BJ (cell line): ENCODE data around the gene CDC42BPA. TPM values are rescaled to one million over a fixed set of nuclear protein-coding genes. Genes with fewer than 3 reads are reported as not detected.

Source experiments
- CTCF ChIA-PET: fragments of 350-600 bp; formaldehyde crosslinking; extraction: SDS; loops from one replicate; lab custom pipeline; 2021; ENCODE audit warnings: antibody characterized with exemption, inconsistent platforms; lab: Yijun Ruan, JAX
- POLR2A ChIA-PET: fragments of 300-600 bp; sonication (Branson Sonifier 250); formaldehyde crosslinking; extraction: SDS; loops from one replicate; lab custom pipeline; 2021; ENCODE audit warnings: antibody characterized with exemption; lab: Charles Lee
- DNase-seq: peaks from one replicate; pipeline ENCODE4 v3.0.0-alpha.2; 2011; ENCODE audit warnings: low read depth
- H3K27me3 ChIP-seq: 2 replicates; pipeline ENCODE4 v1.6.0; 2011; ENCODE audit warnings: low read length; ENCODE audit not compliant: control insufficient read depth, insufficient read depth
- H3K36me3 ChIP-seq: 2 replicates; pipeline ENCODE4 v1.5.1; 2011; ENCODE audit warnings: low read length; ENCODE audit not compliant: control insufficient read depth, insufficient read depth
- H3K4me3 ChIP-seq: 2 replicates; pipeline ENCODE4 v1.5.1; 2011; ENCODE audit warnings: low read depth, mild to moderate bottlenecking, control low read depth, low read length
- CTCF ChIP-seq: IDR thresholded peaks from 2 replicates; pipeline ENCODE4 v1.5.1; 2011; ENCODE audit warnings: low read depth, mild to moderate bottlenecking, control low read depth, inconsistent platforms, low read length, moderate library complexity; ENCODE audit not compliant: insufficient read depth
- polyA plus RNA-seq: library from polyadenylated mRNA; depleted of rRNA; stranded (reverse); fragments of >200 nt; gene quantifications from 2 replicates; pipeline ENCODE4 v1.2.3, GENCODE V29; 2011

The CDC42BPA gene
- polyA plus RNA-seq, 1 experiment: 17.9 TPM

GRCh38 chr1:227323171-227323966 lies 5.1 kb upstream of the CDC42BPA start:
- CTCF ChIA-PET: no interaction called here
- TF ChIP-seq CTCF: no peak

DNA sequence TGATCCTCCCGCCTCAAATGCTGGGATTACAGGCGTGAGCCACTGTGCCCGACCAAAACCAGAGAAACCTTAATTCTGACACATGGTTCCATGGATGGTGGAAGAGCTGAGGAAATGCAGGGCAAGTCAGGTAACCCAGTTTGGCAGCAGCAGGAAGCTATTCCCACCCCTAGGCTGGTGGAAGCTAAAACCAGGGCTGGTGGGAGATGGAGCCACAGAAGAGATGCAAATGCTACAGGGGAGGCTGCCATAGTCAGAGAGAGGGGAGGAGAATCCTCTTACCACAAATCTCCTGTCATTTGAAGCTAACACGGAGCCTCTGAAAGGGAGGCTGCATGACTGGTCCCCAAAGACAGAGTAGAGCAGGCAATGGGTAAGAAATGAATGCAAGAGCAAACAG lies 4.1 kb upstream of the CDC42BPA start:
- Histone ChIP-seq H3K27me3 (no peaks in the 10 kb centered on the region), H3K4me3 (no peak overlapping the region), H3K36me3 (no peaks in the 10 kb centered on the region)
- no peak for DNase-seq
- no peak for TF ChIP-seq CTCF
- ChIA-PET CTCF (no interaction called here), POLR2A (no interaction called here)

More at GRCh38 chr1:227323171-227323966, 5.1 kb upstream of the CDC42BPA start:
- DNase-seq: no peak
- Histone ChIP-seq H3K27me3 (no peaks in the 10 kb centered on the region), H3K36me3 (no peaks in the 10 kb centered on the region), H3K4me3 (no peak overlapping the region)
- POLR2A ChIA-PET: no interaction called here

DNA sequence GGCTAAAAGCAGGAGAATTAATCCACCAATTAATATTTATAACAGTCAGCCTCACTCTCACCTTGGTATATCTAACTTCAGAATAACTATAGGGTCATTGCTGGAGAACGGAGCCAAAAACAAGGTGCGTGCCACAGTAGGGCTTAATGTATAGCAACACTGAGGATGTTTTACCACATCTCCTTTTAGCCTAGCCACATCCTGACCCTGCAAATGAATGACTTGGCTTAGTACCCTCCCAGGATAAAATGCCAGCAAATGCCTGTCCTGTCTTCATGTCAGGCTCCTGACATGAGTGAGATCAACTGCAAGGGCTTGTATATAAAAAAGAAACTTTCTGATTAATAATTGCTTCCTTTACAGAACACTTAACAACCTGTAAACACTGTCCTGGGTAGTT lies 2.7 kb upstream of the CDC42BPA start:
- Histone ChIP-seq H3K36me3 (no peaks in the 10 kb centered on the region), H3K4me3 (no peak overlapping the region), H3K27me3 (no peaks in the 10 kb centered on the region)
- no peak for DNase-seq
- ChIA-PET CTCF (interaction anchor here (1.5 kb wide), 1 partner anchor 14 kb away, joined by 3 read pairs; no protein-coding TSS in a partner anchor), POLR2A (no interaction called here)
- no peak for TF ChIP-seq CTCF

DNA sequence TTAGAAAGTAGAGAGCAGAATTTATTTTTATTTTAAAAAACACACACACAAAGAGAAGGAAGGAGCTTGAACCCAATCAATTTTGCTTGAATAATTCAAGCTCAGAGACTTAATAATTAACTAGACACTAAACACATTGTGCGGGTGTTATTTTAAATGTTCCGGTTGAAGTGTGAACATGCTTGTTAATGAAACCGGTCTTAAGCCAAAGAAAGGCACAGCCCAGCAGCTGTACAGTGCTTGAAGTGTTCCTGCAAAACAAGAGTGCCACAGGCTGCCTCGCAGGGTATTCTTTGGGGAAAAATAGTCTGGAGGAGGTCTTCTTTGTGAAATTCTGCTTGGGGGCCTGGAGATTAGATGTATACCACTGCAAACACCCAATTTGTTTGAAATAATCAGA lies 2.2 kb upstream of the CDC42BPA start:
- no peaks in the 10 kb centered on the region for H3K36me3 ChIP-seq
- POLR2A ChIA-PET: no interaction called here
- no peak for TF ChIP-seq CTCF
- CTCF ChIA-PET: interaction anchor here (1.5 to 1.6 kb wide), 2 partner anchors 13 to 15 kb away, joined by 3 read pairs; no protein-coding TSS in a partner anchor
- no peak overlapping the region for H3K4me3 ChIP-seq
- no peak for DNase-seq
- no peaks in the 10 kb centered on the region for H3K27me3 ChIP-seq

DNA sequence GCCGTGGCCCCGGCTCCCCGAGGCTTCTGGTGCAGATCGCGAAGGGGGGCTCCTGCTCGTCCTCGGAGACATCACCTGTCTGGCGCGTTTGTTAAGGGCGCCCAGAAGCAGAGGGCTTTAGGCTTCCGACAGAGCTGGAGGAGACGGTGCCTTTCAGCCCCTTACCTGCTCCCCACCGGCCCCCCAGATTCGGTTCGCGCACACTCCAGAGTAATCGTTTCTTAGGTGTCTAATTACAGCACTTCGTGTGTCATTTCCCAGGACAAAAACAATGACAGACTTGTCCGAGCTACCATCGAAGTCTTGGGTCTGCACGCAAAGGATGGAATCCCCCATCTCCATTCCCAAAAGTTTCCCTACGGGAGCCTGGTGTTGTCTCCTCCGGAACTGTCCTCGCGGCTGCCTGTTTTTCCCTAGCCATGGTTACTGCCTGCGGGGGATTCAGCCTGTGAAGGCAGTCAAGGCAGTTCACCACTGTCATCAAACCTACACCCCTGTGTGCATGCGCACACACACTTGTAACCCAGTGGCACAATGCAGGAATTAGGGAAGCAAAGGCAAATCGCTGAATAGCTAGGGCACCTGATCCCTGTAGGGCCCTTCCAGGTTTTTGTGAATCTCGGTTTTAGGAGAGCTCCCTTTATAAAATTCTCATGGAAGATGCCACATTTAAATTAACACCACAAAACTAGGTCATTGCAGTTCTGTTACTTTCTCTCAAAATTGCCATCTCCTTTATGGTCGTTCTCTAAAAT lies 738 bp upstream of the CDC42BPA start:
- ChIA-PET POLR2A (no interaction called here), CTCF (interaction anchor here (1.1 to 1.9 kb wide), 4 partner anchors 10 to 99 kb away, joined by 3 to 10 read pairs (median 3); no protein-coding TSS in a partner anchor)
- Histone ChIP-seq H3K27me3 (no peaks in the 10 kb centered on the region), H3K4me3 (peak overlapping the region; percentile 60), H3K36me3 (no peaks in the 10 kb centered on the region)
- no peak for TF ChIP-seq CTCF
- DNase-seq: no peak
